Right atrium auricular region (tissue), 2 donors: ENCODE data around the gene KIAA0232. TPM values are rescaled to one million over a fixed set of nuclear protein-coding genes. Genes with fewer than 3 reads are reported as not detected.

Experiments used
- DNase-seq: peaks from one replicate; pipeline ENCODE4 v3.0.0-alpha.2; 2019; ENCODE audit warnings: low spot score
- H3K27ac ChIP-seq, 2 donors: fragments of 200-600 bp; sonication (generic); 1 replicate in 1 of 2; 2 replicates in 1 of 2; pipeline ENCODE4 v1.5.1; 2016 to 2019
- H3K27me3 ChIP-seq, 2 donors: fragments of 200-600 bp; sonication (generic); one replicate each; pipeline versions ENCODE4 v1.5.1 to v1.6.0; 2017 to 2019
- H3K36me3 ChIP-seq: fragments of 200-600 bp; sonication (generic); one replicate; pipeline ENCODE4 v1.5.1; 2016
- H3K4me1 ChIP-seq, 2 donors: fragments of 200-600 bp; sonication (generic); one replicate each; pipeline versions ENCODE4 v1.5.1 to v1.6.0; 2017 to 2019
- H3K4me3 ChIP-seq, 2 donors: fragments of 200-600 bp; sonication (generic); 1 replicate in 1 of 2; 2 replicates in 1 of 2; pipeline ENCODE4 v1.5.1; 2017 to 2019; ENCODE audit warnings: mild to moderate bottlenecking in 1 of 2, moderate library complexity in 1 of 2
- H3K9me3 ChIP-seq, 2 donors: fragments of 200-600 bp; sonication (generic); one replicate each; pipeline ENCODE4 v1.5.1; 2019
- total RNA-seq, 2 donors: library from RNA; depleted of rRNA; stranded (reverse); fragments of >200 nt; gene quantifications; one replicate each; pipeline ENCODE4 v1.1.0, GENCODE V29; 2016
- TF ChIP-seq, protein P1 (sequence below), 2 donors: fragments of 200-600 bp; sonication (generic); IDR thresholded peaks; one replicate each; pipeline ENCODE4 v1.5.1; 2019; ENCODE audit warnings: antibody characterized with exemption in 2 of 2

Gene KIAA0232
- total RNA-seq, 2 donors from 2014 or later, result 47.5 to 69.4 TPM

DNA sequence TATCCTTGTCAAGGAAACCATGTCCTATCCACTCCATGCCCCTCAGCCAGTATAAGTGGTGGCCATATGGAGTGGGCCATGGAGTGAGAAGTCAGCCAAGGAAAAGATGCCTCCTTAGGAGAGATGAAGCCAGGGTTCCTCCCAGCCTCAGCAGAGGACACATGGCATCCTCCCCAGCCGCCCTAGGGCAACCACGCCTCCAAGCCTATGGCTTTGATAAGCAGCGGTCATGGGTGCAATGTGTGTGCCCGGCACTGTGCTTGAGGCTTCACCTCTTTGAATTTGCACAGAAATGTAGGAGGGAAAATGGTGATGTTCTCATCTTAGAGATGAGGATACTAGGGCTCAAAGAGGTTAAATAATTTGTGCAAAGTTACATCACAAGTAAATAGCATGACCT is 92.5 kb downstream of the KIAA0232 start:
- Histone ChIP-seq H3K4me3 (no peak overlapping the region), H3K9me3 (no peaks in the 10 kb centered on the region), H3K4me1 (peaks cover 0 to 14% of the 10 kb centered on the region in 2 donors), H3K27ac (no peak overlapping the region), H3K27me3 (no peaks in the 10 kb centered on the region), H3K36me3 (peaks cover 84% of the 10 kb centered on the region)
- no peak for DNase-seq
- TF ChIP-seq, protein P1, sequence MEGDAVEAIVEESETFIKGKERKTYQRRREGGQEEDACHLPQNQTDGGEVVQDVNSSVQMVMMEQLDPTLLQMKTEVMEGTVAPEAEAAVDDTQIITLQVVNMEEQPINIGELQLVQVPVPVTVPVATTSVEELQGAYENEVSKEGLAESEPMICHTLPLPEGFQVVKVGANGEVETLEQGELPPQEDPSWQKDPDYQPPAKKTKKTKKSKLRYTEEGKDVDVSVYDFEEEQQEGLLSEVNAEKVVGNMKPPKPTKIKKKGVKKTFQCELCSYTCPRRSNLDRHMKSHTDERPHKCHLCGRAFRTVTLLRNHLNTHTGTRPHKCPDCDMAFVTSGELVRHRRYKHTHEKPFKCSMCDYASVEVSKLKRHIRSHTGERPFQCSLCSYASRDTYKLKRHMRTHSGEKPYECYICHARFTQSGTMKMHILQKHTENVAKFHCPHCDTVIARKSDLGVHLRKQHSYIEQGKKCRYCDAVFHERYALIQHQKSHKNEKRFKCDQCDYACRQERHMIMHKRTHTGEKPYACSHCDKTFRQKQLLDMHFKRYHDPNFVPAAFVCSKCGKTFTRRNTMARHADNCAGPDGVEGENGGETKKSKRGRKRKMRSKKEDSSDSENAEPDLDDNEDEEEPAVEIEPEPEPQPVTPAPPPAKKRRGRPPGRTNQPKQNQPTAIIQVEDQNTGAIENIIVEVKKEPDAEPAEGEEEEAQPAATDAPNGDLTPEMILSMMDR (IDR thresholded peaks at IDR 0.05), result no peak

DNA sequence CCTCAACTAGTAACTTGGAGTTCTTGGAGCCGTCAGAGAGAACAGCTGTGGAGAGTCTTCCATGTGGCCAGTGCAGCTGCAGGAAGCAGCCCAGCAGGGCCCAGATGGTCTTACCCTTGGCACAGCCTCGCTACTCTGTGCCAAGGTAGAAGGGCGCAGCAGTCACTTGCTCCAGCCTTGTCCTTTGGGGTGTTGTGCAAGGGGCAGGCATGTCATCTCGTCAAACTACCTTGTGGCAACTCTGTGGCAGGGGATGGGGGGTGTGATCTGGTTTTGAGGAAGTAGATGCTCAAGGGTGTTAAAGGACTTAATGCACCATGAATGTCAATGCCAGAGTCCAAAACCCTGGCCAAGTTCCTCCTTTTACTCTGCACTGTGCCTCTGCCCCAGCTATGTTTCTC is 92.9 kb downstream of the KIAA0232 start:
- no peak for DNase-seq
- Histone ChIP-seq H3K27me3 (no peaks in the 10 kb centered on the region), H3K4me1 (peaks cover 0 to 12% of the 10 kb centered on the region in 2 donors), H3K9me3 (no peaks in the 10 kb centered on the region), H3K36me3 (peaks cover 86% of the 10 kb centered on the region), H3K27ac (no peak overlapping the region), H3K4me3 (no peak overlapping the region)
- TF ChIP-seq, protein P1 (IDR thresholded peaks at IDR 0.05), result no peak

DNA sequence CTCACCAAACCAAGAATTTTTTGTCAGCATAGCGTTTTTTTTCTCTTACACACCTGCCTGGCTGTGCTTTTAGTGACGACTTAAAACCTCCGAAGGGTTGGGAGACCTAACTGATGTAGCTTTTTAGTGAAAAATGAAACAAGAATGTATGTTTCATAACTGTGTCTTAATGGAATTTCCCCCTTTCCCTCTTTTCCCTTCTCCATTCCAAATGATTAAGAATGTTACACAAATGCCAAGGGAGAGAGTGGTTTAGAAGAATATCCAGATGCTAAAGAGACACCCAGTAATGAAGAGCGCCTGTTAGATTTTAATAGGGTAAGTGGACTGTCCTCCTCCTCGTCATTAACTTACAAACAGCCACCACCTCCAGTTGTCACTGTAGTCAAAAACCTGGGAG is 93.9 kb downstream of the KIAA0232 start:
- no peaks in the 10 kb centered on the region for H3K9me3 ChIP-seq
- DNase-seq, result no peak
- no peak overlapping the region for H3K4me3 ChIP-seq
- peaks cover 0 to 12% of the 10 kb centered on the region in 2 donors for H3K4me1 ChIP-seq
- TF ChIP-seq, protein P1 (IDR thresholded peaks at IDR 0.05), result no peak
- H3K27ac ChIP-seq, result no peak overlapping the region
- peaks cover 92% of the 10 kb centered on the region for H3K36me3 ChIP-seq
- H3K27me3 ChIP-seq, result no peaks in the 10 kb centered on the region

DNA sequence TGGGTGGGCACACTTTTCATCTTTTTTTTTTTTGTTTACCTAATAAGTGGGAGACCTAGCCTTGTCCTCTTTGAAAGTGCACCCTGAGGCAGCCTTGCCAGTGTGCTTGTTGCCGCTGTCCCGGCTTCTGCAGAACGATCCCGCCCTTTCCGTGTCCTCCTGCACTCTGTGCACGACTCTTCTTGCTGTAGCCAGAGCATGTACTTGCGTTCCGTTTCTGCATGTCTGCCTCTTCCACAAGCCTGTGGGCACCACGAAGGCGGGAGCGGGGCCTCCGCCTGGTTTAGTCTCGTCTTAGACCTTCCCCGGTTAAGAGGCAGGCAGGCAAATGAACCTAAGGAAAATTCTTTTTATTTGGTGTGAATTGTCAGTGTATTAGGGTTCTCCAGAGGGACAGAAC is 94.5 kb downstream of the KIAA0232 start:
- DNase-seq, result no peak
- TF ChIP-seq, protein P1 (IDR thresholded peaks at IDR 0.05), result no peak
- peaks cover 92% of the 10 kb centered on the region for H3K36me3 ChIP-seq
- H3K4me1 ChIP-seq, result peaks cover 0 to 12% of the 10 kb centered on the region in 2 donors
- H3K9me3 ChIP-seq, result no peaks in the 10 kb centered on the region
- no peaks in the 10 kb centered on the region for H3K27me3 ChIP-seq
- no peak overlapping the region for H3K27ac ChIP-seq
- H3K4me3 ChIP-seq, result no peak overlapping the region

DNA sequence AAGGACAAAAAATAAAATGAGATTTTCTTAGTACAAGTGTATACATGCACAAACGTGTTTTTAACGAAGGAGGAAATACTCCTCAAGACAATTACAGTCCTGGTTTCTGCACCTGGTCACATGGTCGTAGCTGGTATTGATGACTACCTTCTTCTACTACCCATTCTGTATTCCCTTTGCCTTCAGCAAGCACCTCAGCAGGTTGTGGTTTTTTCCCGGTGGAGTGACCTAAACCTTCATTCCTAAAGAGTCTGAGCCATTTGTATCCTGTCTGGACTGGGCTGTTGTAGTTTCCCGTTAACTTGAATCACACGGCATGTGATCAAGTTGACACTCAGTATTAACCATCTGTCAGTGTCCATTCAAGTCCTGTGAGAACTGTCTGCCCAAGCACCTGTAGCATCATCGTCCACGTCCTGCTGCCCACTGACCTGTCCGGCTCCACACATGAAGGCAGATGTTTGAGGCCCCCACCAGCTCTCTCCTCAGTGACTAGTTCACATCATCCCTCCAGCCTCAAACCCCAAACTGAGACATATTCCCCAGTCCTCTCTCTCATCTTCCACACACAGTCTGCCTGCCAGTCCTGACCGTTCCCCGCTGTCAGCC is 96.0 kb downstream of the KIAA0232 start:
- TF ChIP-seq, protein P1 (IDR thresholded peaks at IDR 0.05), result no peak
- Histone ChIP-seq H3K27ac (no peak overlapping the region), H3K9me3 (no peaks in the 10 kb centered on the region), H3K27me3 (no peaks in the 10 kb centered on the region), H3K4me3 (no peak overlapping the region), H3K36me3 (peaks cover 82% of the 10 kb centered on the region), H3K4me1 (peaks cover 0 to 11% of the 10 kb centered on the region in 2 donors)
- DNase-seq, result peak; percentile 51

DNA sequence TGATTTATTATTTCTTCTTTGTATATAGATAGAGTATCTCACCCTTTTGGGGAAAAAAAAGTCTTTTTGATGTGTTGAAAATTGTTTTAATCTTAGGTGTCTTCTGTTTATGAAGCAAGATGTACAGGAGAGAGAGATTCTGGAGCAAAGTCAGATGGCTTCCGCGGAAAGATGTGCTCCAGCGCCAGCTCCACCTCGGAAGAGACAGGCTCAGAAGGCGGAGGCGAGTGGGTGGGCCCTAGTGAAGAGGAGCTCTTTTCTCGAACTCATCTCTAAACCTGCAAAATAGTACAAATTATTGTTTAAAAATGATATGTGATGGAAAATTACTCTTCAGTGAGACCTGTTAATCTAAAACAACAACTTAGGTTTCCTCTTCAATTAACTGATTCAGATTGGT is 98.2 kb downstream of the KIAA0232 start:
- DNase-seq, result peak; percentile 9
- no peaks in the 10 kb centered on the region for H3K9me3 ChIP-seq
- no peaks in the 10 kb centered on the region for H3K27me3 ChIP-seq
- H3K4me3 ChIP-seq, result no peak overlapping the region
- no peak overlapping the region for H3K27ac ChIP-seq
- TF ChIP-seq, protein P1 (IDR thresholded peaks at IDR 0.05), result no peak
- peaks cover 0 to 4% of the 10 kb centered on the region in 2 donors for H3K4me1 ChIP-seq
- H3K36me3 ChIP-seq, result peaks cover 62% of the 10 kb centered on the region
